CD4-positive, alpha-beta T cell (primary cell): ENCODE data around the gene CDK8. TPM values are rescaled to one million over a fixed set of nuclear protein-coding genes. Genes with fewer than 3 reads are reported as not detected.

Experiments used
- ATAC-seq: fragments of 200-7000 bp; cut with Tn5 transposase; one replicate; pipeline ENCODE4 v1.10.0; 2022; ENCODE audit warnings: mild to moderate bottlenecking; ENCODE audit not compliant: poor library complexity
- CTCF ChIA-PET: fragments of 350-600 bp; sonication (Branson Sonifier 250); formaldehyde crosslinking; loops from one replicate; lab custom pipeline; 2021; ENCODE audit warnings: antibody characterized with exemption, inconsistent platforms; lab: Charles Lee
- POLR2A ChIA-PET: fragments of 350-600 bp; sonication (Branson Sonifier 250); formaldehyde crosslinking; loops from one replicate; lab custom pipeline; 2021; ENCODE audit warnings: antibody characterized with exemption, inconsistent platforms; lab: Charles Lee
- DNase-seq, 14 experiments: peaks; one replicate each; pipeline ENCODE4 v3.0.0-alpha.2; 2013 to 2020; ENCODE audit warnings: mixed read lengths in 2 of 14
- H3K27ac ChIP-seq, 2 donors: one replicate each; pipeline versions ENCODE4 v1.5.1 to v1.7.0; 2013; ENCODE audit warnings: low read length in 2 of 2, low read depth in 1 of 2, mild to moderate bottlenecking in 1 of 2
- H3K27me3 ChIP-seq, 2 experiments: 1 replicate in 1 of 2; 2 replicates in 1 of 2; pipeline versions ENCODE4 v1.6.1 to v1.7.0; 2013; ENCODE audit warnings: low read length in 2 of 2, control low read depth in 1 of 2, mild to moderate bottlenecking in 1 of 2, moderate library complexity in 1 of 2; ENCODE audit not compliant: insufficient read depth in 2 of 2, control insufficient read depth in 1 of 2
- H3K36me3 ChIP-seq: one replicate; pipeline ENCODE4 v1.6.1; 2013; ENCODE audit warnings: low read length, control low read depth; ENCODE audit not compliant: insufficient read depth
- H3K4me1 ChIP-seq: one replicate; pipeline ENCODE4 v1.6.1; 2013; ENCODE audit warnings: low read length, control low read depth; ENCODE audit not compliant: insufficient read depth
- H3K4me3 ChIP-seq: one replicate; pipeline ENCODE4 v1.5.1; 2013; ENCODE audit warnings: mild to moderate bottlenecking, low read length, moderate library complexity
- H3K9me3 ChIP-seq, 2 experiments: 1 replicate in 1 of 2; 2 replicates in 1 of 2; pipeline versions ENCODE4 v1.6.1 to v1.7.0; 2013; ENCODE audit warnings: low read length in 2 of 2, mild to moderate bottlenecking in 2 of 2, control low read depth in 1 of 2, moderate library complexity in 1 of 2; ENCODE audit not compliant: control insufficient read depth in 1 of 2, insufficient read depth in 1 of 2
- H3K27ac Mint-ChIP-seq: one replicate; pipeline ENCODE4 v1.8.0; 2020; ENCODE audit warnings: mixed read lengths
- H3K27me3 Mint-ChIP-seq: one replicate; pipeline ENCODE4 v1.8.0; 2021; ENCODE audit warnings: mixed read lengths
- H3K36me3 Mint-ChIP-seq: one replicate; pipeline ENCODE4 v1.8.0; 2021; ENCODE audit warnings: low read depth, mixed read lengths
- H3K4me1 Mint-ChIP-seq: one replicate; pipeline ENCODE4 v1.8.0; 2021; ENCODE audit warnings: low read depth, mixed read lengths
- H3K4me3 Mint-ChIP-seq: one replicate; pipeline ENCODE4 v1.8.0; 2020; ENCODE audit warnings: mild to moderate bottlenecking, mixed read lengths
- H3K9me3 Mint-ChIP-seq: one replicate; pipeline ENCODE4 v1.8.0; 2020; ENCODE audit warnings: mixed read lengths
- CTCF ChIP-seq: fragments of 200-600 bp; IDR thresholded peaks from one replicate; pipeline ENCODE4 v1.8.0; 2022; ENCODE audit warnings: antibody characterized with exemption, mild to moderate bottlenecking
- intact Hi-C, 2 experiments: fragments of 100-400 bp; cut with DNase I in 1 of 2; cut with micrococcal nuclease in 1 of 2; formaldehyde crosslinking; loops; one replicate each; pipeline versions ENCODE4 v1.15.1 to v1.9.0; 2023 to 2025; cut with DNase I, micrococcal nuclease
- total RNA-seq, 174 experiments: library from RNA in 2 of 174; stranded (reverse) in 2 of 174; gene quantifications; one replicate each; pipeline ENCODE4 v1.2.3 and lab custom pipeline; 2021 to 2026

The CDK8 gene
- total RNA-seq, 2 experiments from 2014 or later = 6.0 to 6.7 TPM

- Mint-ChIP-seq H3K9me3 (no peaks in the 10 kb centered on the region), H3K27me3 (no peaks in the 10 kb centered on the region), H3K27ac (no peak overlapping the region), H3K4me3 (no peak overlapping the region), H3K36me3 (peaks cover 46% of the 10 kb centered on the region), H3K4me1 (peaks cover 9% of the 10 kb centered on the region)
- TF ChIP-seq CTCF = no peak
- H3K4me3 ChIP-seq = no peak overlapping the region
- H3K9me3 ChIP-seq = no peaks in the 10 kb centered on the region
- H3K36me3 ChIP-seq = peaks cover 15% of the 10 kb centered on the region
- H3K27me3 ChIP-seq = no peaks in the 10 kb centered on the region
- intact Hi-C loops = no loop called here
- H3K4me1 ChIP-seq = no peaks in the 10 kb centered on the region
- ATAC-seq = no peak
- H3K27ac ChIP-seq = no peak overlapping the region
- ChIA-PET CTCF (interaction anchor here (1.4 kb wide), 2 partner anchors 11 to 198 kb away, joined by 4 to 6 read pairs; no protein-coding TSS in a partner anchor), POLR2A (no interaction called here)
- DNase-seq = no peak
These were observed 130.7 kb downstream of the CDK8 start for GRCh38 chr13:26384587-26384986.

GRCh38 chr13:26386026-26386425, 132.1 kb downstream of the CDK8 start:
- H3K27me3 ChIP-seq = no peaks in the 10 kb centered on the region
- ChIA-PET CTCF (no interaction called here), POLR2A (no interaction called here)
- intact Hi-C loops = no loop called here
- no peak overlapping the region for H3K4me3 ChIP-seq
- Mint-ChIP-seq H3K27me3 (no peaks in the 10 kb centered on the region), H3K27ac (no peak overlapping the region), H3K36me3 (peaks cover 55% of the 10 kb centered on the region), H3K9me3 (no peaks in the 10 kb centered on the region), H3K4me3 (no peak overlapping the region), H3K4me1 (peaks cover 2% of the 10 kb centered on the region)
- H3K4me1 ChIP-seq = no peaks in the 10 kb centered on the region
- H3K27ac ChIP-seq = no peak overlapping the region
- no peaks in the 10 kb centered on the region for H3K9me3 ChIP-seq
- TF ChIP-seq CTCF = no peak
- DNase-seq (no peak), ATAC-seq (no peak)
- peaks cover 15% of the 10 kb centered on the region for H3K36me3 ChIP-seq

- intact Hi-C loops = no loop called here
- Histone ChIP-seq H3K27me3 (no peaks in the 10 kb centered on the region), H3K4me1 (no peaks in the 10 kb centered on the region), H3K27ac (no peak overlapping the region), H3K36me3 (peaks cover 13% of the 10 kb centered on the region), H3K9me3 (no peaks in the 10 kb centered on the region), H3K4me3 (no peak overlapping the region)
- DNase-seq = no peak
- no peak for ATAC-seq
- H3K9me3 Mint-ChIP-seq = no peaks in the 10 kb centered on the region
- H3K27me3 Mint-ChIP-seq = no peaks in the 10 kb centered on the region
- CTCF ChIA-PET = interaction anchor here (1.1 kb wide), 1 partner anchor 9 kb away, joined by 3 read pairs; no protein-coding TSS in a partner anchor
- no peak overlapping the region for H3K4me3 Mint-ChIP-seq
- H3K4me1 Mint-ChIP-seq = no peaks in the 10 kb centered on the region
- no peak overlapping the region for H3K27ac Mint-ChIP-seq
- TF ChIP-seq CTCF = no peak
- POLR2A ChIA-PET = no interaction called here
- H3K36me3 Mint-ChIP-seq = peaks cover 67% of the 10 kb centered on the region
These were observed 136.3 kb downstream of the CDK8 start for GRCh38 chr13:26390203-26390602.
